Left ventricle myocardium inferior (tissue), 1 donor: ENCODE measurements around the gene ANKLE2. TPM values are rescaled to one million over a fixed set of nuclear protein-coding genes. Genes with fewer than 3 reads are reported as not detected.
"Not testable (repeated sequence)": the region's sequence is repeated elsewhere in the genome, so short reads cannot be mapped to it uniquely, and the experiment has no call there.

Experiments used
- DNase-seq: peaks from one replicate; pipeline ENCODE4 v3.0.0-alpha.2; 2020
- H3K27ac ChIP-seq: fragments of 200-600 bp; replicated peaks from 2 replicates; pipeline ENCODE4 v1.8.0; 2021
- H3K27me3 ChIP-seq: fragments of 200-600 bp; 2 replicates; pipeline ENCODE4 v1.8.0; 2021; ENCODE audit warnings: low read depth
- H3K36me3 ChIP-seq: fragments of 200-600 bp; 2 replicates; pipeline ENCODE4 v1.8.0; 2021
- H3K4me1 ChIP-seq: fragments of 200-600 bp; 2 replicates; pipeline ENCODE4 v1.8.0; 2021
- H3K4me3 ChIP-seq: fragments of 200-600 bp; 2 replicates; pipeline ENCODE4 v1.8.0; 2021; ENCODE audit warnings: mild to moderate bottlenecking, moderate library complexity
- H3K9me3 ChIP-seq: fragments of 200-600 bp; replicated peaks from 2 replicates; pipeline ENCODE4 v1.8.0; 2021
- intact Hi-C: fragments of 100-400 bp; cut with micrococcal nuclease; formaldehyde crosslinking; loops from one replicate; pipeline ENCODE4 v1.11.0; 2022
- long read RNA-seq: library from polyadenylated mRNA; unstranded; transcript quantifications from one replicate; pipeline ENCODE4 v2.0.0, GENCODE V29; 2021
- total RNA-seq: library from RNA; stranded (reverse); fragmentation: NEBNext Ultra II Directional; extraction: Animal tissue kit (Norgen Biotek cat#: 25700); gene quantifications from one replicate; pipeline ENCODE4 v1.2.1, GENCODE V29; 2021
- TF ChIP-seq, protein P1 (sequence below): fragments of 200-600 bp; IDR thresholded peaks from 2 replicates; pipeline ENCODE4 v1.8.0; 2021; ENCODE audit warnings: antibody characterized with exemption, mild to moderate bottlenecking, borderline replicate concordance
- donor health status: DM: no; HTN: yes; CAD: no; lungs with severe emphysema.

ANKLE2 gene
- 21.2 TPM for total RNA-seq
- long read RNA-seq, full-length matches to known transcripts: 53 of 81 reads
- long read RNA-seq, partial matches to known transcripts: 12 of 81 reads
- long read RNA-seq, other reads (novel, unspliced or antisense): 16 of 81 reads

DNA sequence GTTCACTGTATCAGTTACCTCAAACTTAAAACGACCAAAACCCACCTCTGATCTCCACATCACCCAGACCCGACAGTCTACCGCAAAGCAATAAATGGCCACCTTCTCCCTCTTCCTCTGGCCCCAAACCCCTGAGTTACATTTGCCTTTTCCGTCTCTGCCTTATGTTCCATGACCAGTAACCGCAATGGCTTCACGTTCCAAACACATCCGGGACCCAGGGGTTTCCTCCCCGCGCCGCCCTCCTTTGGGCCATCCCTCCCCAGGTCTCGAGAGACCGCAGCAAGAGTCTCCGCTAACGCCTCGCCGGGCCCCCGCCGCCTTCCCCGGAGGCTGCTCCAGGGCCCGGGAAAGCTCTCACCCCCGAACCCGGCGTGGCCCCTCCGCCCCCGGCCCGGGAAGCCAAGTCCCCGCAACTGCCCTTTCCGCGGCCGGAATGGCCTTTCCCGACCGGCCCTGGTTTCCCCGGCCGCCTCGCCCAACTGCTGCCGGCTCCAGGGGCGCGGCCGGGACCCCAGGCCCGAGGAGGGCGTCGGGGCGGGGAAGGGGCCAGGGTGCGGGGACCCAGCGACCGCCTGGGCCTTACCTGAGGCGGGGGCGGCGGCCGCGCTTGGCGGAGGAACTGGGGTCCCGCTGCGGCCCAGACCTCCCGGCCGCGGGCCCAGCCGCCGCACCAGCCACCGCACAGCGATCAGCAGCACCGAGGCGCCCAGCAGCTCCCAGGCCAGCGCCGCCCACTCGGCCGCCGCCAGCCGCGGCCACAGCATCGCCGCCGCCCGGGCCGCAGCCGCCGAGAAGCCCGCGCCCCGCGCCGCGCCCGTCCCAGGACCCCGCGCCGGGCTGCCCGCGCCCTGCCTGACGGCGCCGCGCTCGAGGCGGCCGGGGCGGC lies at the start of gene ANKLE2:
TSS of gene ANKLE2 (minus strand) at position 801 of the 889 bp plus-strand sequence. CDS start at position 767, 34 bp downstream.
- intact Hi-C loops: no loop called here
- peak; percentile 50 for DNase-seq

DNA sequence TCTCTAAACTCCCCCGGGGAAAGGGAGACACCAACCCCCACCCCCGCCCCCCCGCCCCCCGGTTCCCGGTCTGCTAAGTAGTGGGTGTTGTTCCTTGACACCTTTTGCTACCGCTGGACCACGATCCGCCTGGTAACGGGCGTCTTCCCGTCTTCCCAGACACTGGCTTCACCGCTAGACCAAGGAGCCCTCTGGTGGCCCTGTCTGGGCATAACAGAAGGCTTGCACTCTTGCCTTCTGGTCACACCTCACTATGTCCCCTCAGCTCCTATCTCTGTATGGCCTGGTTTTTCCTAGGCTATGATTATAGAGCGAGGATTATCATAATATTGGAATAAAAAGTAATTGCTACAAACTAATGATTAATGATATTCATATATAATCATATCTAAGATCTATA lies 47.8 kb upstream of the ANKLE2 start:
- H3K36me3 ChIP-seq: peaks cover 79% of the 10 kb centered on the region
- TF ChIP-seq, protein P1, sequence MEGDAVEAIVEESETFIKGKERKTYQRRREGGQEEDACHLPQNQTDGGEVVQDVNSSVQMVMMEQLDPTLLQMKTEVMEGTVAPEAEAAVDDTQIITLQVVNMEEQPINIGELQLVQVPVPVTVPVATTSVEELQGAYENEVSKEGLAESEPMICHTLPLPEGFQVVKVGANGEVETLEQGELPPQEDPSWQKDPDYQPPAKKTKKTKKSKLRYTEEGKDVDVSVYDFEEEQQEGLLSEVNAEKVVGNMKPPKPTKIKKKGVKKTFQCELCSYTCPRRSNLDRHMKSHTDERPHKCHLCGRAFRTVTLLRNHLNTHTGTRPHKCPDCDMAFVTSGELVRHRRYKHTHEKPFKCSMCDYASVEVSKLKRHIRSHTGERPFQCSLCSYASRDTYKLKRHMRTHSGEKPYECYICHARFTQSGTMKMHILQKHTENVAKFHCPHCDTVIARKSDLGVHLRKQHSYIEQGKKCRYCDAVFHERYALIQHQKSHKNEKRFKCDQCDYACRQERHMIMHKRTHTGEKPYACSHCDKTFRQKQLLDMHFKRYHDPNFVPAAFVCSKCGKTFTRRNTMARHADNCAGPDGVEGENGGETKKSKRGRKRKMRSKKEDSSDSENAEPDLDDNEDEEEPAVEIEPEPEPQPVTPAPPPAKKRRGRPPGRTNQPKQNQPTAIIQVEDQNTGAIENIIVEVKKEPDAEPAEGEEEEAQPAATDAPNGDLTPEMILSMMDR: peak; percentile 52
- peak; percentile 45 for DNase-seq

More for the DNA sequence above, at the start of gene ANKLE2:
- H3K9me3 ChIP-seq: no peaks in the 10 kb centered on the region
- H3K4me3 ChIP-seq: peak within 1 kb of the TSS; percentile 98
- H3K27ac ChIP-seq: peak within 1 kb of the TSS; percentile 97
- peaks cover 41% of the 10 kb centered on the region for H3K4me1 ChIP-seq
- no peaks in the 10 kb centered on the region for H3K27me3 ChIP-seq
- TF ChIP-seq, protein P1: no peak
- peaks cover 2% of the 10 kb centered on the region for H3K36me3 ChIP-seq

DNA sequence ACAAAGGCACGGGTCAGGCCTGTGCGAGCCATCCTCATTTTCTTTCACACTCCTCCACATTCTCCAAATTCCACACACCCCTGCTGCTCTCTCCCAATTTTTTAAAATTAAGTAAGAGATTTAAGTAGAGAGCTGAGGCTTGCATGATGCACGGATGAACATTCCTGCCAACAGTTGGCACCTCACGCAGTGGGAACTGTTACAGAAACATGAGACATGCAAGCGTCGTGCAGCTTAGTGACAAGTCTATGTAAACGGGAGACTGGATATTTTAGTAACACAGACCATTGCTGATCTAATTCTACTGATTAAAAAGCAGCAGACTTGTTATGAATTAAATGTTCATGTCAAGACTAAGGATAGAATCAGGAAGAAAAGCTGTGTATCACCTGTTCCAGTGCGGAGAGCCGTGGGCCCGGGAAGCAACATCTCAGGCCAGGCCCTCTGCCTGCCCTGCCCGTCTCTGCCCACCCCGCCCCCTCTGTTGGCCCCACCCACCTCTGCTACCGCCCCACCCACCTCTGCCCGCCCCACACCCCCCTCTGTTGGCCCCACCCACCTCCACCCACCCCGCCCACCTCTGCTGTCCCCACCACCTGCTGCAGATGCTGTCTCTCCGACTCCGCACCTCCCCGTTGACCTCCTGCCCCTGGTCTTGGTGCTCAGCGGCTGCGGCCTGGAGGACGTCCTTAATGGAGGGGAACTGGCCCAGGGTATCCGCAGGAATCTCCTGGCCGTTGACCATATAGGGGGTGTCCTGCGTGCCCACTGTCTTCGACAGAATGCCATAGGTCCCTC lies 45.9 kb upstream of the ANKLE2 start:
- Histone ChIP-seq H3K27ac (no peak overlapping the region), H3K36me3 (peaks cover 79% of the 10 kb centered on the region), H3K4me3 (no peak overlapping the region), H3K27me3 (no peaks in the 10 kb centered on the region), H3K9me3 (no peaks in the 10 kb centered on the region), H3K4me1 (peaks cover 5% of the 10 kb centered on the region)
- no peak for DNase-seq
- intact Hi-C loops: no loop called here
- TF ChIP-seq, protein P1: no peak

More for the DNA sequence above, 47.8 kb upstream of the ANKLE2 start:
- intact Hi-C loops, H3K4me3 ChIP-seq, H3K4me1 ChIP-seq, H3K27me3 ChIP-seq, H3K27ac ChIP-seq, H3K9me3 ChIP-seq: not testable (repeated sequence)

DNA sequence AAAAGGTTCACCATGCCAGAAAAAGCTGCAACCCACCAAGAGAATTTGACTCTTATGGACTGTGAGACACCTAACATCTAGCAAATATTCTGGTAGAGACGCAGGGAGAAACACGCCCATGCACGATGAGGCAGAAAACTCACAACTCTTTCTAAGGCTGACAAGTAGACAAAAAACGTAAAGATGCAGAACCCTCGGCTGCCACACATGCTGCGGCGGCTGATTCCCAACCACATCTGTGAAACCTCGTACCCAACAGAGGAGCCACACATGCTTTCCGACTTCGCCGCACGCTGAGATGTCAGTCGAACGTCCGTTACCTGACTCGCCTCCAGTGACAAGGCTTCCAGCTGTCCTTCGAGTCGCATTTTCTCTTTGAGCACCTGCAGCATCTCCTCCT lies 45.2 kb upstream of the ANKLE2 start:
- Histone ChIP-seq H3K27me3 (no peaks in the 10 kb centered on the region), H3K36me3 (peaks cover 79% of the 10 kb centered on the region), H3K4me1 (peaks cover 5% of the 10 kb centered on the region), H3K27ac (no peak overlapping the region), H3K4me3 (no peak overlapping the region), H3K9me3 (no peaks in the 10 kb centered on the region)
- TF ChIP-seq, protein P1: no peak
- DNase-seq: no peak
- intact Hi-C loops: no loop called here

DNA sequence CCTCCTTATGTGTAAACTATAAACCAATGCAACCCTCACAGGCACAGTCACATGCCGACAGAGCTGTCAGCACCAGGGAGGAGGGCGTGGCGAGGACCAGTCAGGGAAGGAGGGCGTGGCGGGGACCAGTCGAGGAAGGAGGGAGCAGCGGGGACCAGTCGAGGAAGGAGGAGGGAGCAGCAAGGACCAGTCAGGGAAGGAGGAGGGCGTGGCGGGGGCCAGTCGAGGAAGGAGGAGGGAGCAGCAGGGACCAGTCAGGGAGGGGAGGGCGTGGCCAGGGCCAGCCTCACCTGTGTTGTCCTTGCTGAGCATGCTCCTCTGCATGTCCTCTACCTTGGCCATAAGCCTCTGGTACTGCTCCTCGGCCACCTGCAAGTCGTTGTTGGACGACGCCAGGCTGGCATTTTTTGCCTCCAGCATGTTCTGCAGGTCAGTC lies 42.8 kb upstream of the ANKLE2 start:
- intact Hi-C loops: no loop called here
- DNase-seq: no peak
- H3K27me3 ChIP-seq: no peaks in the 10 kb centered on the region
- no peak overlapping the region for H3K4me3 ChIP-seq
- TF ChIP-seq, protein P1: no peak
- H3K4me1 ChIP-seq: peaks cover 5% of the 10 kb centered on the region
- H3K36me3 ChIP-seq: peaks cover 83% of the 10 kb centered on the region
- no peak overlapping the region for H3K27ac ChIP-seq
- H3K9me3 ChIP-seq: no peaks in the 10 kb centered on the region
